SU-DHL-6 (cell line): ENCODE data around the gene HOXC11.

Experiments used
- H2AFZ ChIP-seq: fragments of 200-600 bp; sonication (generic); 2 replicates; pipeline ENCODE4 v1.6.1; 2014; ENCODE audit warnings: low read depth, mild to moderate bottlenecking, moderate library complexity, mixed read lengths, antibody characterized with exemption, low read length; ENCODE audit not compliant: severe bottlenecking
- H3F3A ChIP-seq: fragments of 200-600 bp; shearing (Covaris generic); 2 replicates; pipeline ENCODE4 v1.6.0; 2016; ENCODE audit warnings: antibody characterized with exemption, mild to moderate bottlenecking; ENCODE audit not compliant: insufficient read depth
- H3K27ac ChIP-seq: fragments of 200-600 bp; sonication (generic); 2 replicates; pipeline ENCODE4 v1.5.1; 2016; ENCODE audit warnings: low read depth, mild to moderate bottlenecking, low read length, moderate library complexity, mixed read lengths
- H3K27me3 ChIP-seq: fragments of 200-600 bp; sonication (generic), shearing (Covaris generic); 2 replicates; pipeline ENCODE4 v1.6.0; 2014; ENCODE audit warnings: mild to moderate bottlenecking, low read length
- H3K36me3 ChIP-seq: fragments of 200-600 bp; sonication (generic); 2 replicates; pipeline ENCODE4 v1.6.1; 2014; ENCODE audit warnings: mild to moderate bottlenecking, low read length, mixed read lengths
- H3K4me2 ChIP-seq: fragments of 300-600, 200-600 bp; shearing (Covaris generic), sonication (generic); 2 replicates; pipeline ENCODE4 v1.6.0; 2014; ENCODE audit warnings: low read length, low read depth, mild to moderate bottlenecking; ENCODE audit not compliant: poor library complexity, severe bottlenecking
- H3K4me3 ChIP-seq: fragments of 200-600 bp; sonication (generic); 2 replicates; pipeline ENCODE4 v1.5.1; 2014; ENCODE audit warnings: antibody characterized with exemption, low read length, mild to moderate bottlenecking, mixed read lengths; ENCODE audit not compliant: insufficient read depth, poor library complexity, severe bottlenecking
- H3K79me2 ChIP-seq: fragments of 200-600 bp; sonication (generic); 2 replicates; pipeline ENCODE4 v1.6.1; 2014; ENCODE audit warnings: mild to moderate bottlenecking, low read length, moderate library complexity; ENCODE audit not compliant: insufficient read depth
- H3K9ac ChIP-seq: fragments of 200-600 bp; sonication (generic); 2 replicates; pipeline ENCODE4 v1.7.0; 2014; ENCODE audit warnings: mild to moderate bottlenecking, low read length
- H3K9me2 ChIP-seq: fragments of 200-600 bp; sonication (generic); replicated peaks from 2 replicates; pipeline ENCODE4 v1.6.1; 2014; ENCODE audit warnings: low read length; ENCODE audit not compliant: insufficient read depth
- H3K9me3 ChIP-seq: fragments of 200-600 bp; sonication (generic); 2 replicates; pipeline ENCODE4 v1.6.1; 2014; ENCODE audit warnings: low read length, mixed read lengths; ENCODE audit not compliant: insufficient read depth
- H4K20me1 ChIP-seq: fragments of 200-600 bp; sonication (generic); 2 replicates; pipeline ENCODE4 v1.6.1; 2014; ENCODE audit warnings: low read depth, mild to moderate bottlenecking, antibody characterized with exemption, low read length, moderate library complexity, mixed read lengths
- EZH2phosphoT487 ChIP-seq: fragments of 200-600 bp; sonication (generic), shearing (Covaris generic); conservative IDR thresholded peaks from 2 replicates; pipeline ENCODE4 v1.6.1; 2018; ENCODE audit warnings: mild to moderate bottlenecking, antibody characterized with exemption, low read length, moderate library complexity, mixed read lengths
- TF ChIP-seq, protein P1 (sequence below): fragments of 200-600 bp; sonication (generic); IDR thresholded peaks from one replicate; pipeline ENCODE4 v1.5.1; 2017; ENCODE audit warnings: antibody characterized with exemption, mild to moderate bottlenecking, low read length, moderate library complexity; ENCODE audit not compliant: insufficient read depth, poor library complexity, severe bottlenecking

The HOXC11 gene

DNA sequence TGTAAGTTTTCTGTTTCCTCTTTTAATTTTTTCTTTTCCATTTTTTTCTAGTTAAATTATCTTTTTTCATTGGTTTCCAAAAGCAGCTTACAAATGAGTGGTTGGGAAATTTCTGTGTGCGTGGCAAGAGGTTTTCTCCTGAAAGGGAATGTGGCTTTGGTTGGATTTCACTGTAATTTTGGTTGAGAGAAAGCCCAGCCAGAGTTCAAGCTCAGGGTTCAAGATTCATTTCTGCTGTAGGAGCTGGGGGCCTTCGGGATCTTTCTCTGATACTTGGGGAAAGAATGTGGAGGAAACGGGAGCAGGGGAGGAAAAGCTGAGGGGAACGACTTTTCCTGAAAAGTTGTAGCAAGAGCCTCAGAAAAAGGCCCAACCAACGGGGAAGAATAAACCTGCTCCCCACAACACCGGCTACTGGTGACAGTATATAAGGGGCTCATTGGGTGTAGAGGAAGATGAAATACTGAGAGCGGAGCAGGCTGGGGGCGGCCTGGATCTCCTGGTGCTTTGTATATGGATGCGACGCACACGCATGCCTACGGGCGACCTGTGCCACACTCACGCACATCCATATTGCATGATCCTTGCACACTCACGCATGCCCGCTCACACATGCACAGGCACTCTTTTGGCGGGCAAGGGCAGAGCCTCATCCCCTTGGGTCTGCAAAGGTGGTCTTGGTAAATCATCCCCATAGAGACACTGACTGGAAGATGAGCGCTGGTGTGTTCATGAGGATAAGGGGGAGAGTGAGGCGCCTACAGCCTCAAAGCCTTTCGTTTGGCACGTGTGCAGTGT lies 14.0 kb downstream of the HOXC11 start:
- Histone ChIP-seq H4K20me1 (no peaks in the 10 kb centered on the region), H2AFZ (no peak overlapping the region), H3K27me3 (no peaks in the 10 kb centered on the region), H3K4me2 (no peak overlapping the region), H3K36me3 (no peaks in the 10 kb centered on the region), H3K9me2 (no peaks in the 10 kb centered on the region), H3K79me2 (no peaks in the 10 kb centered on the region), H3K27ac (no peak overlapping the region), H3K9me3 (no peaks in the 10 kb centered on the region), H3K9ac (no peak overlapping the region), H3F3A (no peaks in the 10 kb centered on the region), H3K4me3 (no peak overlapping the region)
- TF ChIP-seq, protein P1, sequence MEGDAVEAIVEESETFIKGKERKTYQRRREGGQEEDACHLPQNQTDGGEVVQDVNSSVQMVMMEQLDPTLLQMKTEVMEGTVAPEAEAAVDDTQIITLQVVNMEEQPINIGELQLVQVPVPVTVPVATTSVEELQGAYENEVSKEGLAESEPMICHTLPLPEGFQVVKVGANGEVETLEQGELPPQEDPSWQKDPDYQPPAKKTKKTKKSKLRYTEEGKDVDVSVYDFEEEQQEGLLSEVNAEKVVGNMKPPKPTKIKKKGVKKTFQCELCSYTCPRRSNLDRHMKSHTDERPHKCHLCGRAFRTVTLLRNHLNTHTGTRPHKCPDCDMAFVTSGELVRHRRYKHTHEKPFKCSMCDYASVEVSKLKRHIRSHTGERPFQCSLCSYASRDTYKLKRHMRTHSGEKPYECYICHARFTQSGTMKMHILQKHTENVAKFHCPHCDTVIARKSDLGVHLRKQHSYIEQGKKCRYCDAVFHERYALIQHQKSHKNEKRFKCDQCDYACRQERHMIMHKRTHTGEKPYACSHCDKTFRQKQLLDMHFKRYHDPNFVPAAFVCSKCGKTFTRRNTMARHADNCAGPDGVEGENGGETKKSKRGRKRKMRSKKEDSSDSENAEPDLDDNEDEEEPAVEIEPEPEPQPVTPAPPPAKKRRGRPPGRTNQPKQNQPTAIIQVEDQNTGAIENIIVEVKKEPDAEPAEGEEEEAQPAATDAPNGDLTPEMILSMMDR = no peak
- no peak for TF ChIP-seq EZH2phosphoT487

DNA sequence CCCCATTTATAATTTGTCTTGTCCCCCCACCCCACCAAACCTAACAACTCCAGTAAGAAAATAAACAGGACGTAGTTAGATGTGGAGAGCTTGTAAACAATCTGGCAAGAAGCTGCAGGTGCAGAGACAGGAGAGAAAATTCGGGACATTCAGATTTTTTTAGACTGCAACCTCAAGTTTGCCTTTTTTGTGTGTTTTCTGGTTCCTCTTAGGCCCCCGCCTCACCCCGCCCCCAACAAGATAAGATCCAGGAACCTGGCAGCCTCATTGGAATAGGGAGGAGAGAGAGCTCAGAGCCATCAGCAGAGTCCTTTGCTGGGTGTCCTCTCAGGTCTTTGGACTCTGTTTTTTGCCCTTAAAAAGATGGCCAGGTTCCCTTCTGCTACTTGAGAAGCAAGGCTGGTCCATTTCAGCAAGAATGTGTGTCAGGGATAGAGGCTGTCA lies 14.9 kb downstream of the HOXC11 start:
- no peaks in the 10 kb centered on the region for H3K79me2 ChIP-seq

DNA sequence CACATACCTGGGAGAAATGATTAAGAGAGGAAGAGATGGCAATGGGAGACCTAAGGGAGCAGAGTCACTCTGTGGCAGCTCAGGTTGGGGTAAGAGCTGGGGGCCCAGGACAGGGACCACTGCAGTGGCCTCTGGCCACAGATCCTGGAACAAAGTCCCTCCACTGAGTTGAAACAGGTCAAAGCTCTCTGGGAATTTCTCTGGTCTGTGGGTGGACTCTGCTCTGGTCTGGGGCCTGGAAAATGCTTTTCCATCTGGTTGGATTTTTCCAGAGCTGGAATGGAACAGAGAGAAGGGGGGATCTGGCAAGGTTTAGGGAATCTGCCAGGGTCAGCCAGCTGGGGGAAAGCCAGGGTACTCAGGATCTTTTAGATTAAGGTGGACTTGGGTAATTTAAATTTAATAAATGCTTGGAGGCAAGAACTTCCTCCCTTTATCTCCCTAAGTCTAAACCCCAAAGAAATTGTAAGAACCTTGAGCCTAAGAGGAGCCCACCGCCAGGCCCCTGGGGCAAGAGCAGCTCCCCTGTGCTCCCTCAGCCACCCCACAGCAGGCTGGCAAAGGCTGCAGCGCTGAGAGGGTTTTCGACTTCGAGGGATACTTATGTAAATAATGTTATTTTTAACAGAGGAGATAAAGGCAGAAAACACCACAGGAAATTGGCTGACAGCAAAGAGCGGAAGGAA lies 15.8 kb downstream of the HOXC11 start:
- Histone ChIP-seq H3K9ac (no peak overlapping the region), H2AFZ (no peak overlapping the region), H3K36me3 (no peaks in the 10 kb centered on the region), H3K27ac (no peak overlapping the region), H3K4me3 (no peak overlapping the region), H3K4me2 (peak overlapping the region; percentile 23), H3F3A (no peaks in the 10 kb centered on the region), H3K79me2 (no peaks in the 10 kb centered on the region), H3K9me2 (no peaks in the 10 kb centered on the region), H4K20me1 (no peaks in the 10 kb centered on the region), H3K9me3 (no peaks in the 10 kb centered on the region), H3K27me3 (no peaks in the 10 kb centered on the region)
- TF ChIP-seq, protein P1 = no peak
- TF ChIP-seq EZH2phosphoT487 = no peak

More for the DNA sequence above, 14.9 kb downstream of the HOXC11 start:
- H4K20me1 ChIP-seq = no peaks in the 10 kb centered on the region
- no peak overlapping the region for H3K9ac ChIP-seq
- H3K9me3 ChIP-seq = no peaks in the 10 kb centered on the region
- H3K9me2 ChIP-seq = no peaks in the 10 kb centered on the region
- no peaks in the 10 kb centered on the region for H3K27me3 ChIP-seq
- no peaks in the 10 kb centered on the region for H3F3A ChIP-seq
- no peak overlapping the region for H2AFZ ChIP-seq
- no peak overlapping the region for H3K27ac ChIP-seq
- H3K4me2 ChIP-seq = no peak overlapping the region
- no peak for TF ChIP-seq EZH2phosphoT487
- TF ChIP-seq, protein P1 = no peak
- H3K4me3 ChIP-seq = no peak overlapping the region
- no peaks in the 10 kb centered on the region for H3K36me3 ChIP-seq
